Measurements from ENCODE around the gene CAMK2D.
A peak's percentile ranks its signal among the peaks of the same experiment; 100 is the strongest.

CAMK2D gene

DNA sequence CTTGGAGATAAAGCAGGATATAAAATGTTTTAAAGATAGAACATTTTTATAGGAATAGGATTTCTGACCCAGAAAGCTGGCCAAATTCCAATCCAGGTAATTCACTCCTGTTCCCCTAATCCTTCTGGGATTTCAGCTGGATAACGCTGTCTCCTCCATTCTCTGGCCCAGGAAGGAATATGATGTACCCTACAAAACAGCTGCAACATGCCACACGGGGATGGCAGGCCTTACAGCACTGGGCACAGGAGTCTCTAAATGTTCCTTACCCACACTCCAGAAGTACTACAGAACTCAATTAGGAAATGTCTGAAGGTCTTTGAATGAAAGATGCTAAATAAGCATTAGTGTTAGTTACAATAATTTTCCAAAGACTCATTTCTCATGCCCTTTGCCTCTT, 15.8 kb downstream of the CAMK2D start:
- no peak overlapping the region for H3K4me2 ChIP-seq (ENCODE audit: low read length)
- peaks cover 12% of the 10 kb centered on the region for H3K4me1 ChIP-seq (ENCODE audit: control insufficient read depth, insufficient read depth, low read length)
- no peak overlapping the region for H3K4me3 ChIP-seq (ENCODE audit: low read length)
- no peak overlapping the region for H3K9ac ChIP-seq (ENCODE audit: low read depth, low read length)
- no peaks in the 10 kb centered on the region for H3K27me3 ChIP-seq (ENCODE audit: control insufficient read depth, insufficient read depth, low read length)
- no peaks in the 10 kb centered on the region for H3K9me3 ChIP-seq (replicated peaks; ENCODE audit: low read length)
- peaks cover 16% of the 10 kb centered on the region for H3K36me3 ChIP-seq (ENCODE audit: insufficient read depth, low read length)

GRCh38 chr4:113744667-113745240, 16.8 kb downstream of the CAMK2D start:
- H3K36me3 ChIP-seq (ENCODE audit: insufficient read depth, low read length): peaks cover 11% of the 10 kb centered on the region
- H3K4me3 ChIP-seq (ENCODE audit: low read length): no peak overlapping the region

GRCh38 chr4:113743690-113744089, 17.8 kb downstream of the CAMK2D start:
- Histone ChIP-seq H3K36me3 (ENCODE audit: insufficient read depth, low read length) (peaks cover 11% of the 10 kb centered on the region), H3K9ac (ENCODE audit: low read depth, low read length) (no peak overlapping the region), H3K4me2 (ENCODE audit: low read length) (no peak overlapping the region), H3K27me3 (ENCODE audit: control insufficient read depth, insufficient read depth, low read length) (no peaks in the 10 kb centered on the region), H3K9me3 (replicated peaks; ENCODE audit: low read length) (no peaks in the 10 kb centered on the region), H3K4me3 (ENCODE audit: low read length) (no peak overlapping the region), H3K4me1 (ENCODE audit: control insufficient read depth, insufficient read depth, low read length) (peaks cover 12% of the 10 kb centered on the region)

More at GRCh38 chr4:113744667-113745240, 16.8 kb downstream of the CAMK2D start:
- no peaks in the 10 kb centered on the region for H3K9me3 ChIP-seq (replicated peaks; ENCODE audit: low read length)
- peaks cover 12% of the 10 kb centered on the region for H3K4me1 ChIP-seq (ENCODE audit: control insufficient read depth, insufficient read depth, low read length)
- H3K9ac ChIP-seq (ENCODE audit: low read depth, low read length): no peak overlapping the region
- H3K27me3 ChIP-seq (ENCODE audit: control insufficient read depth, insufficient read depth, low read length): no peaks in the 10 kb centered on the region
- no peak overlapping the region for H3K4me2 ChIP-seq (ENCODE audit: low read length)

DNA sequence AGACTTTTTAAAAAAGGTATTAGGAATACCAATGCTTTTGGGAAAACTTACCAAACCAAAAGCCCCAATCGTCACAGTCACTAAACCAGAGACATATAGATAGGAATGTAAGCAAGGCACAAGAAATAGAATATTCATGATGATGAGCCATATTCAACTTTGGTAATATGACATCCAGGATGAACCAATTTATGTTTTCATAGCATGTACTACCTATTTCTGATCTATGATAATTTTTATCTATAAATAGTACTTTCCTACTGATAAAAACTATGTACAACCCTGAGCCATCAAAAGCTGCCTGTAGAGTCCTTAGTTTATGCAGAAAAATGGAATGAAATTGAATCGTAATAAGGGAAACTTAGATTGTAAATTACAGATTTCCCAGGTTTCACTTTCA, 18.9 kb downstream of the CAMK2D start:
- Histone ChIP-seq H3K36me3 (ENCODE audit: insufficient read depth, low read length) (peaks cover 7% of the 10 kb centered on the region), H3K27me3 (ENCODE audit: control insufficient read depth, insufficient read depth, low read length) (no peaks in the 10 kb centered on the region), H3K4me1 (ENCODE audit: control insufficient read depth, insufficient read depth, low read length) (peaks cover 22% of the 10 kb centered on the region), H3K4me2 (ENCODE audit: low read length) (peak overlapping the region; percentile 8), H3K4me3 (ENCODE audit: low read length) (no peak overlapping the region), H3K9ac (ENCODE audit: low read depth, low read length) (no peak overlapping the region), H3K9me3 (replicated peaks; ENCODE audit: low read length) (no peaks in the 10 kb centered on the region)

DNA sequence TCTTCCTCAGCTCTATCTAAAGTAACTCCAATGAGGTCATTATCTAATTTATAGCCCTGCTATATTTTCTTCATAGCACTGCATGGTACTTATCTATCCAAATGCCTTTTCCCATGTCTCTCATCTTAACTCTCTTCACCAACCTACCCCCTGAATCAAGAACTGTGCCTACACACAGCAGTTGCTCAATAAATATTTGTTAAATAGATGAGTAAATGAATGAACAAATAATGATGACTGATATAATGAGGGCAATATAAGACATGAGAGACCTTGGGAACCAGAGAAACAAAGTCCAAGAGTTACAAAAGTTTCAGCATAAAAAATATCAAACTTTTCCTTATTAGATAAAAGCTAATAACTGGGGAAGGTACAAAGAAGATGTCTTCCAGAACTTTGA, 19.6 kb downstream of the CAMK2D start:
- Histone ChIP-seq H3K9me3 (replicated peaks; ENCODE audit: low read length) (no peaks in the 10 kb centered on the region), H3K9ac (ENCODE audit: low read depth, low read length) (no peak overlapping the region), H3K27me3 (ENCODE audit: control insufficient read depth, insufficient read depth, low read length) (no peaks in the 10 kb centered on the region), H3K4me1 (ENCODE audit: control insufficient read depth, insufficient read depth, low read length) (peaks cover 22% of the 10 kb centered on the region), H3K4me3 (ENCODE audit: low read length) (no peak overlapping the region), H3K36me3 (ENCODE audit: insufficient read depth, low read length) (peaks cover 6% of the 10 kb centered on the region), H3K4me2 (ENCODE audit: low read length) (no peak overlapping the region)

GRCh38 chr4:113740857-113741379, 20.6 kb downstream of the CAMK2D start:
- no peak overlapping the region for H3K4me2 ChIP-seq (ENCODE audit: low read length)
- H3K36me3 ChIP-seq (ENCODE audit: insufficient read depth, low read length): peaks cover 6% of the 10 kb centered on the region
- no peak overlapping the region for H3K9ac ChIP-seq (ENCODE audit: low read depth, low read length)
- no peaks in the 10 kb centered on the region for H3K9me3 ChIP-seq (replicated peaks; ENCODE audit: low read length)
- H3K4me3 ChIP-seq (ENCODE audit: low read length): no peak overlapping the region
- no peaks in the 10 kb centered on the region for H3K27me3 ChIP-seq (ENCODE audit: control insufficient read depth, insufficient read depth, low read length)
- H3K4me1 ChIP-seq (ENCODE audit: control insufficient read depth, insufficient read depth, low read length): peaks cover 21% of the 10 kb centered on the region

DNA sequence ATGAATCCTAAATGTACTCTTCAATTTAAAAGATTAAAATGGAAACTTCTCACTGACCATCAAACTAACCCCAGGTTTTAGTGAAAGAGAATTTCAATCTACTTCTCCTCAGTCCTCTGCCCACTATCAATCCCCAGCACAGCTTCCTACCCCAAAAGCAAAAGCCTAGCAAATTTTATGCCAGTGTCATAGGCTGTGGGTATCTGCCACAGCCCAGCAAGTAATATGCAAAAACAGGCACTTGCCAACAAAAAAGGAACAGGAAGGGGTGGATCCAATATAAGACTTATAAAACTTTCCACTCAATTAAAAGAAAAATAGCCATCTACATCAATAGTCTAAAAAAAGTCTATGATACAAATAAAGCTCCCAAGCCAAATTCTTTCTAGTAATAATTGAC, 22.3 kb downstream of the CAMK2D start:
- H3K4me1 ChIP-seq (ENCODE audit: control insufficient read depth, insufficient read depth, low read length): peaks cover 21% of the 10 kb centered on the region
- H3K9me3 ChIP-seq (replicated peaks; ENCODE audit: low read length): no peaks in the 10 kb centered on the region
- H3K9ac ChIP-seq (ENCODE audit: low read depth, low read length): no peak overlapping the region
- H3K4me3 ChIP-seq (ENCODE audit: low read length): no peak overlapping the region
- no peak overlapping the region for H3K4me2 ChIP-seq (ENCODE audit: low read length)
- peaks cover 6% of the 10 kb centered on the region for H3K36me3 ChIP-seq (ENCODE audit: insufficient read depth, low read length)
- H3K27me3 ChIP-seq (ENCODE audit: control insufficient read depth, insufficient read depth, low read length): no peaks in the 10 kb centered on the region

- Histone ChIP-seq H3K9me3 (replicated peaks; ENCODE audit: low read length) (no peaks in the 10 kb centered on the region), H3K27me3 (ENCODE audit: control insufficient read depth, insufficient read depth, low read length) (no peaks in the 10 kb centered on the region), H3K4me1 (ENCODE audit: control insufficient read depth, insufficient read depth, low read length) (peaks cover 19% of the 10 kb centered on the region), H3K9ac (ENCODE audit: low read depth, low read length) (no peak overlapping the region), H3K36me3 (ENCODE audit: insufficient read depth, low read length) (peaks cover 6% of the 10 kb centered on the region), H3K4me3 (ENCODE audit: low read length) (no peak overlapping the region), H3K4me2 (ENCODE audit: low read length) (peak overlapping the region; percentile 25)
Measured at GRCh38 chr4:113738251-113738650, 23.3 kb downstream of the CAMK2D start.

DNA sequence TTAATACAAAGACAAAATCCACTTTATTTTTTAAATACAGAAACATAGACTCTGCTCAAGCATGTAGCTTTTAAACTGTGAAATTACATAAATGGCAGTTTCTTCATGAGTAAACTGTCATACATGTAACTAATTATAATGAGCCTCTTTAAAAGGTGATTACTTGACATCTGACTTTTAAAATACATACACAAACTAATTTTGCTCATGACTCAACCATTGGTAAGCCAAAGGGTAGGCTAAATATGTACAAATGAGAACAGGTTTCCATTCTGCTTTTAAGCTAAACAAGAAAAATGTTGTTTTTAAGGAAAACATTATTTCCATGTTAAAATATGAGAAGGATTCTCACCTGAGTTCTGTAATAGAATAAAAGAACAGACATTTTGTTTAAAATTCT, 27.9 kb downstream of the CAMK2D start:
- Histone ChIP-seq H3K27me3 (ENCODE audit: control insufficient read depth, insufficient read depth, low read length) (no peaks in the 10 kb centered on the region), H3K9me3 (replicated peaks; ENCODE audit: low read length) (no peaks in the 10 kb centered on the region), H3K4me2 (ENCODE audit: low read length) (no peak overlapping the region), H3K4me1 (ENCODE audit: control insufficient read depth, insufficient read depth, low read length) (peaks cover 12% of the 10 kb centered on the region), H3K4me3 (ENCODE audit: low read length) (no peak overlapping the region), H3K9ac (ENCODE audit: low read depth, low read length) (no peak overlapping the region), H3K36me3 (ENCODE audit: insufficient read depth, low read length) (no peaks in the 10 kb centered on the region)

GRCh38 chr4:113732967-113733527, 28.5 kb downstream of the CAMK2D start:
- Histone ChIP-seq H3K4me1 (ENCODE audit: control insufficient read depth, insufficient read depth, low read length) (peaks cover 6% of the 10 kb centered on the region), H3K36me3 (ENCODE audit: insufficient read depth, low read length) (no peaks in the 10 kb centered on the region), H3K9ac (ENCODE audit: low read depth, low read length) (no peak overlapping the region), H3K4me3 (ENCODE audit: low read length) (no peak overlapping the region), H3K4me2 (ENCODE audit: low read length) (no peak overlapping the region), H3K27me3 (ENCODE audit: control insufficient read depth, insufficient read depth, low read length) (no peaks in the 10 kb centered on the region), H3K9me3 (replicated peaks; ENCODE audit: low read length) (no peaks in the 10 kb centered on the region)

DNA sequence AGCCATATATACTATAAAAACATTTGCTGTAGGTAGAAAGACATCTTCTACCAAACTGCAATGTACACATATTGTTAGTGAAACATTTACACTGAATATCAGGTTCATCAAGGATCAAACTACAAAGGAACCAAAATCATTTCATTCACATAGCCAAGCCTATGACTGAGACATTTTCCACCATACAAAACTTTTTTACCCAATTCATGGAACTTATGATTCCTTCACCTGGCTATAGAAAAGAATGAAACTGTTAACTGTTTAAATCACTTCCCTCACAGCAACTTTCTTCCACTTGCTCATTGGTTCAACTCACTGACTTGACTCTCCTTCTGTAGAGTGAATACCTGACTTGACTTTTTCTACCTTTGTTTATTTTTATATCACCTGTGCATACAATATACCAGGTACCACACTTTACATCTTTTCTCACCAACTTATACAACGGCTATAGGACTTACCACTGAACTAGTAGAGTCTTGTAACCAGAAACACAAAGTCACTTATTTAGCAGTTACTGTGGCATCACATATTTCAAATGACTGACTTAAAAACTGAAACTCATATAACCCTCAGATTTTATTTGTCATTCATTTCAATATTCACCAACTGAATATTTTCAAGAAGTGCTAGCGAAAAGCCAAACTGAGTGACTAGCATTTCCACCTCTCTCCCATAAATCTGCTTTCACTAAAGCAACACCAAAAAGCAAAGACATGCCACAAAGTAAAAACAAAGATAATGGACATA, 30.9 kb downstream of the CAMK2D start:
- H3K9me3 ChIP-seq (replicated peaks; ENCODE audit: low read length): no peaks in the 10 kb centered on the region
- H3K27me3 ChIP-seq (ENCODE audit: control insufficient read depth, insufficient read depth, low read length): no peaks in the 10 kb centered on the region
- no peaks in the 10 kb centered on the region for H3K4me1 ChIP-seq (ENCODE audit: control insufficient read depth, insufficient read depth, low read length)
- no peaks in the 10 kb centered on the region for H3K36me3 ChIP-seq (ENCODE audit: insufficient read depth, low read length)
- H3K9ac ChIP-seq (ENCODE audit: low read depth, low read length): no peak overlapping the region
- H3K4me2 ChIP-seq (ENCODE audit: low read length): no peak overlapping the region
- H3K4me3 ChIP-seq (ENCODE audit: low read length): no peak overlapping the region
